IMR-90 (cell line): ENCODE data around the gene AGTR1.

Experiments used
- CTCF ChIP-seq: conservative IDR thresholded peaks from 2 replicates; pipeline ENCODE4 v1.5.1; 2012; ENCODE audit warnings: mild to moderate bottlenecking, low read depth, low read length, improper control_type of control experiment
- MXI1 ChIP-seq: IDR thresholded peaks from 2 replicates; pipeline ENCODE4 v1.6.1; 2012; ENCODE audit warnings: low read depth, mild to moderate bottlenecking, low read length, moderate library complexity, borderline replicate concordance
- POLR2A ChIP-seq: IDR thresholded peaks from 2 replicates; pipeline ENCODE4 v1.6.1; 2012; ENCODE audit warnings: mild to moderate bottlenecking, low read depth, low read length
- RAD21 ChIP-seq: IDR thresholded peaks from 2 replicates; pipeline ENCODE4 v1.6.1; 2012; ENCODE audit warnings: low read length, improper control_type of control experiment
- RCOR1 ChIP-seq: IDR thresholded peaks from 2 replicates; pipeline ENCODE4 v1.6.1; 2012; ENCODE audit warnings: mild to moderate bottlenecking, low read length, improper control_type of control experiment; ENCODE audit not compliant: insufficient replicate concordance
- TF ChIP-seq, protein P1 (sequence below): fragments of 150-350 bp; IDR thresholded peaks from 2 replicates; pipeline ENCODE4 v1.6.1; 2016; ENCODE audit warnings: low read depth, mild to moderate bottlenecking, low read length, moderate library complexity, borderline replicate concordance

DNA sequence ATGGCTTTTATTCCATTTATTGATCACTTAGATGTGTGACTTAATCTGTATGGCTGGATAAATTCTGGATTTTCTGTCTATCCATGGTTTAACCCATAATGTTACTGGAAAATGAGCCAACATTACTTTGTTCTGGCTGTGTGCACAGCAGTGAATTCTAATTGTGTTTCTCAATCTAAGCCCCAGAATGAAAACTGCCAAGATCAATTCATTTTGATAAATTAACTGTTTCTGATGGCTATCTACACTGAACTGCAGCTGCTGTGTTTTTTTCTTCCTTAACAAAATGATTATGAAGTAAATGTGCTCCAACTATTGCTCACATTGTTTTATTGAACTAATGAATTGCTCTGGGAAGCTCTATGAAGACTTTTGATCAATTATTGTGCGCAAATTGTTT lies 94.2 kb downstream of the AGTR1 start:
- TF ChIP-seq CTCF (no peak), POLR2A (no peak), RAD21 (no peak), MXI1 (no peak), RCOR1 (no peak)
- TF ChIP-seq, protein P1, sequence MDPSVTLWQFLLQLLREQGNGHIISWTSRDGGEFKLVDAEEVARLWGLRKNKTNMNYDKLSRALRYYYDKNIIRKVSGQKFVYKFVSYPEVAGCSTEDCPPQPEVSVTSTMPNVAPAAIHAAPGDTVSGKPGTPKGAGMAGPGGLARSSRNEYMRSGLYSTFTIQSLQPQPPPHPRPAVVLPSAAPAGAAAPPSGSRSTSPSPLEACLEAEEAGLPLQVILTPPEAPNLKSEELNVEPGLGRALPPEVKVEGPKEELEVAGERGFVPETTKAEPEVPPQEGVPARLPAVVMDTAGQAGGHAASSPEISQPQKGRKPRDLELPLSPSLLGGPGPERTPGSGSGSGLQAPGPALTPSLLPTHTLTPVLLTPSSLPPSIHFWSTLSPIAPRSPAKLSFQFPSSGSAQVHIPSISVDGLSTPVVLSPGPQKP = no peak
